Stimulated activated CD8-positive, alpha-beta memory T cell treated with anti-CD3 and anti-CD28 coated beads, Interleukin-7, amount 100 ng/mL, for 24 hours (primary cell): ENCODE results near the gene ITGB3BP.
"Not testable (repeated sequence)": the region's sequence is repeated elsewhere in the genome, so short reads cannot be mapped to it uniquely, and the experiment has no call there.

Experiments used
- DNase-seq: peaks from one replicate; pipeline ENCODE4 v3.0.0-alpha.2; 2020; ENCODE audit warnings: low read depth

Gene ITGB3BP

DNA sequence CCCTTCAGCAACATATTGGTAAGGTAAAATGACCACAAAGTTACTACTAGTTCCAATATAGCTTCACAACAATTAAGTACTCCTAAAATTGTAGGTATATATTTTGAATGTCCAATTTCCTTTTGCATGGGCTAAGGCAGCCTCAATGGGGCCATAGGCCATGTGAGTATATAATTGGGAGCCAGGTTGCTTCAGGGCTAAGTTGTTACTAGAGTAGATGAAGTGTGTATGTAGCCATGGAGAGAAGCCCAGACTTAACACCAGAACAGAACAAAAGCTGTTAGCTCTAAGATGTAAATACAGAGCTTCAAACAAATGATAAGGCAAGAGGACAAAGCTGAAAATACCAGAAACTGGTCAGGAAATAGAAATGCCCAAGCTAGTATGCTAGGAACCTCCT lies 16.2 kb downstream of the ITGB3BP start:
- no peak for DNase-seq

DNA sequence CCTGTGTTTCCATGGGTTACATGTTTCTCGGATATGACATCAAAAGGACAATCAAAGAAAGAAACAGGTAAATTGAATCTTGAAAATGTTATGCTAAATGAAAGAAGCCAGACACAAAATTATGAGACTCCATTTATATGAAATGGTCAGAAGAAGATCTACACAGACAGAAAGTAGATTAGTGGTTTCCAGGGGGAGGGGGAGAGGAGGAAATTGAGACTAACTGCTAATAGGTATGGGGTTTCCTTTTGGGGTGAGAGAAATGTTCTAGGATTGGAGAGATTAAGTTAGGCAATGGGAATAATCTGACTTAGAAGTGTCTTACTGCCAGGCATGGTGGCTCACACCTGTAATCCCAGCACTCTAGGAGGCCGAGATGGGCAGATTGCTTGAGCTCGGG lies 21.8 kb downstream of the ITGB3BP start:
- DNase-seq = no peak

DNA sequence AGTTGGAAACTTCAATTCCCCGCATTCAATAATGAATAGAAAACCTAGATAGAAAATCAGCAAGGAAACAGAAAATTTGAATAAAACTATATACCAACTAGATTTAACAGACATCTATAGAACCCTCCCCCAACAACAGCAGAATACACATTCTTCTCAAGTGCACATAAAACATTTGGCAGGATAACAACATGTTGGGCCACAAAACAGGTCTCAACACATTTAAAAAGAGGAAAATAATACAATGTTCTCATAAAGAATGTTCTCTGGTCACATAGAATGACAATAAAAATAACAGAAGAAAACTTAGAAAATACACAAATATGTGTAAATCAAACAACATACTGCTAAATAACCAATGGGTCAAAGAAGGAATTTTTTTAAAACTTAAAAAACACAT lies 24.9 kb downstream of the ITGB3BP start:
- DNase-seq = no peak

DNA sequence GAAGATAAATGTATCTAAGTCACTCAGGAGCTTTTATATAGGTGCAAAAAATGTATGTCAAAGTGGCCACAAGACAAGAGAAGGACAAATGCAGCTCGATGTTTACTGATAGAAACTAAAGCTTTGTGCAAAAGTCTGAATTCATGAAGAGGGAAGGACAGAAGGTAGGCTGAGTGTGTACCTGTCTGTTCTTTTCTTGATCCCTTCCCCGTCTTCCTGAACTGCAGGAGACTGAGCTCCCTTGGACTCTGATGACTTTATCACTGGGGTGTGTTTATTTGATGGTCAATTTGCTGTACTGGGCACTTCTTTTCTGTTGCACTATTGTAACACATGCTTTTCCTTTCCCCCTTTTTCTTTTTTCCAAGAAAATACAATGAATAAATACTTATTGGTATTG lies 25.4 kb downstream of the ITGB3BP start:
- DNase-seq = no peak

DNA sequence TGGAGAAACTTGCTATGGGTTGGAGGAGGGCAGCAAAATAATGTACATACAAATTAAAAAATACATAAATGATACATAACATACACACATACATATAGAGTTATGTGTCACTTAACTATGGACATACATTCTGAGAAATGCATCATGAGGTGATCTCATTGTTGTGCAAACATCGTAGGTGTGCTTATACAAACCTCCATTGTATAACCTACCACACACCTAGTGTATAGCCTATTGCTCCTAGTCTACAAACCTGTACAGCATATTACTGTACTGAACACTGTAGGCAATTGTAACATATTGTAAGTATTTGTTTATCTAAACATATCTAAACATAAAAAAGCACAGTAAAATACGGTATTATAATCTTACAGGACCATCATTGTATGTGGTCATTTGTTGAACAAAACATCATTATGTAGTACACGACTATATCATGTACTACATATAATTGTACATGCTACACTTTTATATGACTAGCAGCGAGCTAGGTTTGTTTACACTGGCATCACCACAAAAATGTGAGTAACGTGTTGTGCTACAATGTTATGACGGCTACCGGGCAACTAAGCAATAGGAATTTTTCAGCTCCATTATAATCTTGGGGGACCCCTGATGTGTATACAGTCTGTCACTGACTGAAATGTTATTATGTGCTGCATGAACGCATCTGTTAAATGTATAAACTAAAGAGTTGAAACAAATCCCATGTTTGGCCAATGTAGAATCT lies 35.5 kb downstream of the ITGB3BP start:
- DNase-seq = no peak

DNA sequence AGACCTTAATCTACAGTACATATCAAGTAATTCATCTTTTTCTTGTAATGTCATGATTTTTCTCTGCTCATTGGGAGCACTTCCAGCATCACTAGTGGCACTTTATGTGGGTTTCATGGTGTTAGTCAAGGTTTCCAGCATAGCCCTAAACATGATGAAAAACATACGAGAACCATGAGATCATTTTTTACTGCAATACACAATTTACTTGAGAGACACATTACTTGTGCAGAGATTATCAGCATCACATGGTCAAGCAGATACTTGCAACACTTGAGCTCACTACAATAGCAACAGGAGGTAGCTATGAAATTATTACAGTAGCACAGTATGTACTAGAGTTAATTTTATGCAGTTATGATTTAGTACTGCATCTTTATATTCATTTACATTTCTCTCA lies 36.4 kb downstream of the ITGB3BP start:
- no peak for DNase-seq

DNA sequence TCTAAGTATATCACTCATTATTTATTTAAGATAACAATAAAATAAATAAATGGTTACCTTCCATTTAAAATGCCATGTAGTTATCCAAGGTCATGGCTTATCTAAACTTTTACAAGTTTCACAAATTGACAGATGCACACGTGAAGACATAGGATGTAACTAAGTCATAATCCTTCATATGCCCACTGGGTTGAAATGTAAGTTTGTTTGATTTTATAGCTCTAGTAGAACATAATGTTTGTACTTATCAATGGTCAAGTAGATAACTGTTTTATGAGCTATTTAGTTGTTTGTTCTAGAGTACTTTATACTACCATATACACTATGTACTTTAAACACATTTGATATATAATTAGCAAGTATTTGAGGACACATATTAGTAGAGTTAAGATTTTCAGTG lies 43.0 kb downstream of the ITGB3BP start:
- no peak for DNase-seq

DNA sequence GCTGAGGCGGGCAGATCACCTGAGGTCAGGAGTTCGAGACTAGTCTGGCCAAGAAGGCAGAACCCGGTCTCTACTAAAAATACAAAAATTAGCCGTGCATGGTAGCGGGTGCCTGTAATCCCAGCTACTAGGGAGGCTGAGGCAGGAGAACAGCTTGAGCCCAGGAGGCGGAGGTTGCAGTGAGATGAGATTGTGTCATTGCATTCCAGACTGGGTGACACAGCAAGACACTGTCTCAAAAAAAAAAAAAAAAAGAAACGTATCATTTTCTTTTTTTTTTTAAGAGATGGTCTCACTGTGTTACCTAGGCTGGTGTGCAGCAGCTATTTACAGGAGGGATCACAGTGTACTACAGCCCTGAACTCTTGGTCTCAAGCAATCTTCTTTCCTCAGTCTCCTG lies 47.3 kb downstream of the ITGB3BP start:
- no peak for DNase-seq

DNA sequence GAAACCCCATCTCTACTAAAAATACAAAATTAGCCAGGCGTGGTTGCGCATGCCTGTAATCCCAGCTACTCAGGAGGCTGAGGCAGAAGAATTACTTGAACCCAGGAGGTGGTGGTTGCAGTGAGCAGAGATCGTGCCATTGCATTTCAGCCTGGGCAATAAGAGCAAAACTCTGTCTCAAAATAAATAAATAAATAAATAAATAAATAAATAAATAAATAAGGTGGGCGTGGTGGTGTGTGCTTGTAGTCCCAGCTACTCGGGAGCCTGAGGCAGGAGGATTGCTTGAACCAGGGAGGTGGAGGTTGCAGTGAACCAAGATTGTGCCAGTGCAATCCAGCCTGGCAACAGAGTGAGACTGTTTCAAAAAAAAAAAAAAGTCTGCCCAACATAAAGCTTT lies 54.3 kb downstream of the ITGB3BP start:
- not testable (repeated sequence) for DNase-seq

DNA sequence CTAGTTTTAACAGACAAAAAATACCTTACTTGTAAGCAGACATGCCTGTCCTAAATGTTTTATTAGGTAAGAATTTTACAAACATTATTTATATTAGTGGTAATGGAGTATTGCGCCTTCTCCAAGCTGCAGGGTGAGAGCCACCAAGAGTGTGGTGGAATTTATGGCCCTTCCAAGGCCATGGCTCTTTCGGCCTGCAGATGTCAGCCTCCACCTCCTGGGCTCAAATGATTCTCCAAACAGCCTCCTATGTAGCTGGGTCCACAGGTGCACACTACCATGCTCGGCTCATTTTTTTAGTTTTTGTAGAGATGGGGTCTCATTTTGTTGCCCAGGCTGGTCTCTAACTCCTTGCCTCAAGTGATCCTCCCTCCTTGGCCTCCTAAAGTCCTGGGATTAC lies 56.3 kb downstream of the ITGB3BP start:
- DNase-seq = no peak

DNA sequence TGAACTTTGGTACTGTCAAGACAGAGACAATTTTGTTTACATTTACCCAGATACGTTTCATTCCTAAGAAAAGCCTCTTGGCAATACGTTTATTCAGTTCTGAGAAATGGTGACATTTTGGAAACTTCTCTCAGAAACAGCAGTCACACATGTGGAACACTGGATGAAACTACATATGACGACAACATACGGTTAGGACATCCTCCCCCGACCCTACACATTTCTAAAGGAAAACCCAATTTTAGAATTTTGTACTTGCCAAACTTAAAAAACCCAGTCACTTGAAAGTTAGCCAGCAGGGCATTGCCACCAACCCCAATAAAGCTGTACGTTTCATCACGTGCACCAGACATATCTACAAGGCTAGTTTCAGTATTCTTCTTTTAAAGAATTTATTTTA lies 56.8 kb downstream of the ITGB3BP start:
- DNase-seq = no peak

DNA sequence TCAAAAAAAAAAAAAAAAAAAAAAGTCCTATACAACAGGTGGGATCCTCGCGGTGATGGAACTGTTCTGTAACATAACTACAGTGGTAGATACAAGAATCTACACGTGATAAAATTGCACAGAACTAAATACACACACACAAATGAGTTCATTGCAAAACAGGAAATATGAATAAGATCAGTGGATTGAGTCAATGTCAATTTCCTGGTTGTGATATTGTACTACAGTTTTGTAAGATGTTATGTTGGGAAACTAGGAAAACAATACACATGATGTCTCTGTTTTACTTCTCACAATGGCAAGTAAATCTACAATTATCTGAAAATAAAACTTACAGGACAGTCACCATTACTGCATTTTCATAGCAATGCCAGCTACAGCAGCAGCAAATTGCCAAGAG lies 59.8 kb downstream of the ITGB3BP start:
- no peak for DNase-seq

DNA sequence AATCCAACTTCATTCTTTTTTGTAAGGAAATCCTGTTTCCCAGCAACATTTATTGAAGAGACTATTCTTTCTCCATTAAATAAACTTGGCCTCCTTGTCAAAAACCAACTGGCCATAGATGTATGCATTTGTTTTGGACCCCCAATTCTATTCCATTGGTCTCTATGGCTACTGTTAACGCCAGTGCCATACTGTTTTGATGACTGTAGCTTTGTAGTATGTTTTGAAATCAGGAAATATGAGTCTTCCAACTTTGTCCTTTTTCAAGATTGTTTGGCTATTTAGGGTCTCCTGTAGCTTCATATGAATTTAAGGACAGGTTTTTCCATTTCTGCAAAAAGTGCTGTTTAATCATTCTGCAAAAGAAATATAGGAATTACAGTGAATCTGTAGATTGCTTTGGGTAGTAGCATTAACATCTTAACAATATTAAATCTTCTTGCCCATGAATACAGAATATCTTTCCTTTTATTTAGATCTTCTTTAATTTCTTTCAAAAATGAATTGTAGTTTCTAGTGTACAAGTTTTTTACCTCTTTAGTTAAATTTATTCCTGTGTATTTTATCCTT lies 61.3 kb downstream of the ITGB3BP start:
- no peak for DNase-seq

DNA sequence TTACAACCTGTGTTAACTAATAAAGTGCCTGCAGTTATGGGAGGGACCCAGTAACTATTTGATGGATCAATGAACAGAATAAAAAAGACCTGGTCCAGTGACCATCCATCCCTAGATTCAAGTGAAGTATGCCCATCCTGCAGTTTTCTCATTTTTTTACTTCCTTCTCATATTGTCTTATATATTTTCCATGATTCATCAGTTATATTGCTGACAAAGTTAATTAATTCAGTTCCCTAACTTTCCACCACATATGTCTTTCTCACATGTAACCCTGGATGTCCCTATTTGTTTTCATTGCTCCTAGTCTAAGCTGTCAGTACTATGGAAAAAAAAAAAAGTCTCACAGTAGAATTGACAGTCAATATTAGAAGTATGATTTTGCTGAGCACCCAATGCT lies 64.3 kb downstream of the ITGB3BP start:
- no peak for DNase-seq

DNA sequence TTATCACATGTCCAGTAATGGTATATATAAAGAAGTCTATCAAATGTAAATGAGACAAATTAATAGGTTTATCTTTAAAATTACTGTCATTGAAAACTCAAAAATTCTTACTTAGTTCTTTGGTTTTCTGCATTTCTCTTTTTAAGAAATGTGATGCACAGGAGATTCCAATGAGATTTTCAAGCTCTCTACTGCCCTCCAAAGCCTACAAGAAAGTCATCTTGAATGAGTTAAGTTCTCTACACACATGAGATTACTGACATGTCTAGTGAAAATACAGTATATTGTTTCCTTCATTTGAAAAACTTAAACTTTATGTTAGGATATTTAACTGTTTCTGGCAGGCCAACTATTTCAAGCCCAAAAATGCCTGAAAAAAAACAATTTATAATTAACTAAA lies 68.8 kb downstream of the ITGB3BP start:
- DNase-seq = no peak

DNA sequence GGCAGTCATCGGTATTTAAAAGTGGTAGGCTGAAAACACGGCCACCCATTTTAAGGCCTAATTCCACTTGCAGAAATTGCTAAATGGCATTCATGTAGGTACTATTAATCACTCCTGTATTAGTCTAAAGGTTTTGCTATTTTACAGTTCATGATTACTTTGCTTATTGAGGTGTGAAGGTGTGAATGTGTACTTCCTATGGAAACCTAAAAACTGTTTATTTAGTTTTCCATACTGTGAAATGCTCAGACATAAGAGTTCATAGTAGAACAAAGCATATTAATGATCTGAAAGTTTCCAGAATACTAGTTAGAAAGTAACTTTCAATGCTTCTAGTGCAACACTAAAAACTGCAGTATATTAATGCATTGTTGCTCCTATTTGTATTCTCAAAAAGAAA lies 69.8 kb downstream of the ITGB3BP start:
- DNase-seq = no peak

DNA sequence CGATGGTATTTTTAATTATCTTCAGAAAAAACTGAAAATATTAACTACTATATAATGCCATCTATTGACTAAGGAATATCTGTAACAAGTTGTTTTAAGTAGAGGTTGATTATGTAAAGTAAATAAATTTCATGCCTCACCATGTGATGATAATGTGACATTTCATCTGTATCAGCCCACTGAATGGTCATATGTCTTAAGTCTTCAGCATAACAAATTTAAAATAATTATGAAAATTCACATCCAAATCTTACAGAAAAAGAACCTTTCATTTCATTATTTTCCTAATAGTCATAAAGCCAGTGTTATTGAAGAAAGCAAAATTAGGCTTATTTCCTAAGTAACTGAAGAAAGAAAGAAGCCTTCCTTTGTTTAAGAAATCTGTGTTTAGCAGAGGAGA lies 72.6 kb downstream of the ITGB3BP start:
- no peak for DNase-seq

DNA sequence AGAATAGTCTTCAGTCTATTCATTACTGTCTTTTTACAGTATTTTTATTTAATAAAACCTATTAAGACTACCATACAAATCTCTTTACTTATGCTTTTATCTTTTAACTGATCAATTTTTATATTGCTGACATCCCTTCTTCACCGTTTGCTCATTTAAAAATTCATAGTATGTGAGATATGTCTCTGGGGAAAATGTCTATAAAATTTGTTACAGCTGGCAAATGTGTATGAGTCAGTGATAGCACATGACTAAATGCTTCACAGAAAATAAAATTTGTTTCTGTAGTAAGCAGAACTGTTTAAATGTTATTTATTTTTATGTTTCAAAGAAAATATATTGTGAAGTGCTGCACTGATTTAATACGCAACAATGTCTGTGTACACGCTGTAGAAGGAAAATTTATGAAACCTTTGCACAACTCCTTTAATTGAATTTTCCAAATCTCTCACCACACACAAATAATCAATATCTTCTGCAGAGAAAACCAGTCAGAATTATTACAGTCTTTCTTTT lies 74.2 kb downstream of the ITGB3BP start:
- DNase-seq = no peak

DNA sequence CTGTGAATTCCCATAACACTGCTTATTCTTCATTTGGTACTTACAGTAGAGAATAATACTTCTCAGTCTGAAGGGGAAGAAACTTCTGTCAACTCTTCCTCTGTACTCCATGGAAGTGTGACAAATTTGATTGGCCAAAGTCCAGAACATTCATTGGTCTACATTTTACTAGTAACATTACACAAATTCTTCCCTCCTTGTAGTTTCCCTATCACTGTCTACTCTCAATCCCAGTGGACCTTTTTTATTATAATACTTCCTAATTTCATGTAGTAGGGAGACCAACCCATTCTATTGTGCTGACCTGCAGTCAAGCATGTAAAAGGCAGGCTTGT lies 80.9 kb downstream of the ITGB3BP start:
- DNase-seq = no peak

DNA sequence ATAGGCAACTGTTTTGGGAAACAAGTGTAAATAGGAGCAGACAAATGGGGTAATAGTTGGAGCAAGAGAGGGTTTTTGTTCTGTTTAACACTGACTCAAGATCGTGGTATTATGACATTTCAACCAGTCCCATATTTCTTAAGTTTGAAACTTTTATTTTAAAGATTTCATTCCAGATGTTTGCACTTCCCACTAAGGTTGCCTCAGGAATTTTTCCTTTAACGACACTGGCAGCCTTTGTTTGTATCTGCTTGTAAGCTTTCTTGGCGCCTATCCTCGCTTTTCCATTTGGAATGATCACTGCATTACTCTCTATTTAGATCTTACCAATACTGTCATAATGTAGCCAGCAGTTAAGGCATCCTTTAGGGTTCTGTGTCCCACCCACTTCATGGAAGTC lies 87.9 kb downstream of the ITGB3BP start:
- no peak for DNase-seq

DNA sequence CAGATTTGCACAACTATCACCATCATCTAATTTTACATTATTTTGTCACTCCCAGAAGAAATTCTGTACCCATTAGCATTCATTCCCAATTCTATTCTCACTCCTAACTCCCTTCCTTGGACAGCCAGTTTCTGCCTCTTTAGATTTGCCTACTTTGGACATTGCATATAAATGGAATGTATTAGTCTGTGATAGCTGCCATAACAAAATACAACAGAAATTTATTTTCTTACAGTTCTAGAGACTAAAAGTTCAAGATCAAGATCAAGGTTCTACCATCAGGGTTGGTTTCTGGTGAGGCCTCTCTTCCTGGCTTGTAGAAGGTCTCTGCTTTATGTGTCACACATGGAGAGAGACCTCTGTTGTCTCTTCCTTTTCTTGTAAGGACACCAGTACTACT lies 93.7 kb downstream of the ITGB3BP start:
- no peak for DNase-seq

DNA sequence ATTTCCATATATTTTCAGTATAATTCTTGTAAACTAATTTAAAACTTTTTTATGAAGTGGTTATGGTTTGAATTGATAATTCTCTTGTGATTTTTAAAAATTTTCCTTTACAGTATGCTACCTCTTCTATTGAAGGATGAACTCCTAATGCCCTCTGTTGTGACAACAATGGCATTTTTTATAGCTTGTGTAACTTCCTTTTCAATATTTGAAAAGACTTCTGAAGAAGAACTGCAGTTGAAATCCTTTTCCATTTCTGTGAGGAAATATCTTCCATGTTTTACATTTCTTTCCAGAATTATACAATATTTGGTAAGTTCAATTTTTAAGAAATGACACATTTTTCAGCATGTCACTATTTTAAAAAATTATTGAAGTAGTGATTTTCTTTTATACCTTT lies 94.2 kb downstream of the ITGB3BP start:
- DNase-seq = no peak

DNA sequence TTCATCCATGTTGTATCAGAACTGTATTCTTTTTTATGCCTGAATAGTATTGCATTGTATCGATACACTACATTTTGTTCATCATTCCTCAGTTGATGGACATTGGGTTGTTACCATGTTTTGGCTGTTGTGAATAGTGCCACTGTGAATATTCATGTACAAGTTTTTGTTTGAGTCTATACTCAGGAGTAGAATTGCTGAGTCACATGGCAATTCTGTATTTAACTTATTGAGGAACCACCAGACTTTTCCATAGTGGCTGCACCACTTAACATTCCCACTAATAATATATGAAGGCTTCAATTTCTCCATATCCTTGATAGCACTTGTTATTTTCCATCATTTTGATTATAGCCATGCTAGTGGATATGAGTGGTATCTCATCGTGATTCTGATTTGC lies 99.4 kb downstream of the ITGB3BP start:
- no peak for DNase-seq

DNA sequence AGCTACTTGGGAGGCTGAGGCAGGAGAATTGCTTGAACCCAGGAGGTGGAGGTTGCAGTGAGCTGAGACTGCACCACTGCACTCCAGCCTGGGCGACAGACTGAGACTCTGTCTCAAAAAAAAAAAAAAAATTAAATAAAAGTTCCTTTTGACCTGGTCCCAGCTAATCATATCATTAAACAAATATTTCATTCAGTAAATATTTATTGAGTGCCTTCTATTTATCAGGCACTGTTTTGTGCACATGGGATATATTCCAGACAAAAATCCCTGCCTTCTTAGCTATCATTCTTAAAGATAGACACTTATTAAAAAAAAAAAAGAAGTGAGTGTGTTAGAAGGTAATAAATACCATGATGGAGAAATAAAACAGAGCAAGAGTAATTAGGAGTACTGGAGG lies 102.3 kb downstream of the ITGB3BP start:
- not testable (repeated sequence) for DNase-seq
